GM21786 (cell line): Measurements from ENCODE around the gene FAM107B.

Source experiments
- ATAC-seq: cut with Tn5 transposase; IDR thresholded peaks from one replicate; pipeline ENCODE4 v1.9.1; 2021; ENCODE audit not compliant: unreplicated experiment

FAM107B gene

GRCh38 chr10:14562218-14563075, 212.2 kb downstream of the FAM107B start:
- ATAC-seq = no peak

GRCh38 chr10:14560791-14561765, 213.6 kb downstream of the FAM107B start:
- no peak for ATAC-seq

GRCh38 chr10:14560274-14560673, 214.4 kb downstream of the FAM107B start:
- no peak for ATAC-seq

- no peak for ATAC-seq
Measured at GRCh38 chr10:14558025-14558424, 216.7 kb downstream of the FAM107B start.

- no peak for ATAC-seq
Measured at GRCh38 chr10:14557567-14557966, 217.1 kb downstream of the FAM107B start.

GRCh38 chr10:14556285-14556956, 218.3 kb downstream of the FAM107B start:
- ATAC-seq = peak; percentile 66

GRCh38 chr10:14555807-14556206, 218.9 kb downstream of the FAM107B start:
- no peak for ATAC-seq

- no peak for ATAC-seq
Measured at GRCh38 chr10:14554491-14555205, 220.0 kb downstream of the FAM107B start.

- no peak for ATAC-seq
Measured at GRCh38 chr10:14554091-14554490, 220.6 kb downstream of the FAM107B start.

GRCh38 chr10:14553448-14553847, 221.2 kb downstream of the FAM107B start:
- no peak for ATAC-seq

GRCh38 chr10:14552015-14552414, 222.7 kb downstream of the FAM107B start:
- ATAC-seq = no peak

GRCh38 chr10:14550471-14550981, 224.2 kb downstream of the FAM107B start:
- no peak for ATAC-seq

GRCh38 chr10:14549496-14549895, 225.2 kb downstream of the FAM107B start:
- ATAC-seq = no peak

GRCh38 chr10:14548970-14549369, 225.7 kb downstream of the FAM107B start:
- no peak for ATAC-seq

- ATAC-seq = no peak
Measured at GRCh38 chr10:14548474-14548873, 226.2 kb downstream of the FAM107B start.

- ATAC-seq = no peak
Measured at GRCh38 chr10:14547816-14548215, 226.9 kb downstream of the FAM107B start.

GRCh38 chr10:14545827-14546226, 228.9 kb downstream of the FAM107B start:
- no peak for ATAC-seq

GRCh38 chr10:14543904-14544210, 230.8 kb downstream of the FAM107B start:
- no peak for ATAC-seq

- ATAC-seq = no peak
Measured at GRCh38 chr10:14543046-14543903, 231.4 kb downstream of the FAM107B start.

GRCh38 chr10:14541379-14541778, 233.3 kb downstream of the FAM107B start:
- ATAC-seq = no peak
